Endodermal cell (in vitro differentiated cells): ENCODE results near the gene THADA. TPM values are rescaled to one million over a fixed set of nuclear protein-coding genes. Genes with fewer than 3 reads are reported as not detected.

Source experiments
- DNase-seq: peaks from one replicate; pipeline ENCODE4 v3.0.0-alpha.2; 2017
- H3K27ac ChIP-seq: 2 replicates; pipeline ENCODE4 v1.5.1; 2013; ENCODE audit warnings: mild to moderate bottlenecking, low read depth, low read length, moderate library complexity
- H3K27me3 ChIP-seq: 2 replicates; pipeline ENCODE4 v1.6.1; 2013; ENCODE audit warnings: mild to moderate bottlenecking, low read length, moderate library complexity; ENCODE audit not compliant: insufficient read depth, control insufficient read depth, poor library complexity, severe bottlenecking
- H3K36me3 ChIP-seq: 2 replicates; pipeline ENCODE4 v1.7.0; 2013; ENCODE audit warnings: mild to moderate bottlenecking, low read length, moderate library complexity; ENCODE audit not compliant: control insufficient read depth, insufficient read depth
- H3K4me1 ChIP-seq: one replicate; pipeline ENCODE4 v1.7.0; 2013; ENCODE audit warnings: low read length; ENCODE audit not compliant: control insufficient read depth, insufficient read depth
- H3K4me3 ChIP-seq: 2 replicates; pipeline ENCODE4 v1.5.1; 2013; ENCODE audit warnings: mild to moderate bottlenecking, low read length, moderate library complexity
- H3K9ac ChIP-seq: 2 replicates; pipeline ENCODE4 v1.6.1; 2013; ENCODE audit warnings: mild to moderate bottlenecking, low read length, moderate library complexity; ENCODE audit not compliant: poor library complexity, severe bottlenecking; ENCODE audit errors: extremely low read depth
- H3K9me3 ChIP-seq: 2 replicates; pipeline ENCODE4 v1.6.1; 2013; ENCODE audit warnings: mild to moderate bottlenecking, low read length, moderate library complexity; ENCODE audit not compliant: control insufficient read depth
- H3K27ac Mint-ChIP-seq: 2 replicates; pipeline ENCODE4 v1.8.0; 2020; ENCODE audit warnings: mixed read lengths
- H3K27me3 Mint-ChIP-seq: 2 replicates; pipeline ENCODE4 v1.8.0; 2021; ENCODE audit warnings: mild to moderate bottlenecking, mixed read lengths; ENCODE audit not compliant: insufficient read depth
- H3K36me3 Mint-ChIP-seq: 2 replicates; pipeline ENCODE4 v1.8.0; 2020; ENCODE audit warnings: low read depth, mixed read lengths
- H3K4me1 Mint-ChIP-seq: 2 replicates; pipeline ENCODE4 v1.8.0; 2020; ENCODE audit warnings: mixed read lengths
- H3K4me3 Mint-ChIP-seq: 2 replicates; pipeline ENCODE4 v1.8.0; 2020; ENCODE audit warnings: mild to moderate bottlenecking, moderate library complexity, mixed read lengths
- H3K9me3 Mint-ChIP-seq: 2 replicates; pipeline ENCODE4 v1.8.0; 2020; ENCODE audit warnings: mild to moderate bottlenecking, mixed read lengths
- WGBS, 2 experiments: methylation state at CpG; one replicate each; pipeline versions ENCODE4 v1.1.5 to v1.1.7; 2013; ENCODE audit warnings: missing lambda C conversion rate in 2 of 2, mixed read lengths in 1 of 2; ENCODE audit not compliant: insufficient coverage in 1 of 2, insufficient read length in 1 of 2; 5-methylcytosine and 5-hydroxymethylcytosine counted together
- total RNA-seq, 2 donors: library from RNA; stranded (reverse); fragmentation: NEBNext Ultra II Directional in 1 of 2; extraction: Animal tissue kit (Norgen Biotek cat#: 25700) in 1 of 2; gene quantifications; 2 replicates in 1 of 2; 3 replicates in 1 of 2; pipeline ENCODE4 v1.2.1, GENCODE V29; 2021
- TF ChIP-seq, protein P1 (sequence below): fragments of 200-600 bp; sonication (generic); conservative IDR thresholded peaks from 2 replicates; pipeline ENCODE4 v1.5.0; 2021; ENCODE audit warnings: antibody characterized with exemption, mild to moderate bottlenecking

Gene THADA
- total RNA-seq, 2 donors from 2014 or later, result 32.8 to 35.0 TPM

DNA sequence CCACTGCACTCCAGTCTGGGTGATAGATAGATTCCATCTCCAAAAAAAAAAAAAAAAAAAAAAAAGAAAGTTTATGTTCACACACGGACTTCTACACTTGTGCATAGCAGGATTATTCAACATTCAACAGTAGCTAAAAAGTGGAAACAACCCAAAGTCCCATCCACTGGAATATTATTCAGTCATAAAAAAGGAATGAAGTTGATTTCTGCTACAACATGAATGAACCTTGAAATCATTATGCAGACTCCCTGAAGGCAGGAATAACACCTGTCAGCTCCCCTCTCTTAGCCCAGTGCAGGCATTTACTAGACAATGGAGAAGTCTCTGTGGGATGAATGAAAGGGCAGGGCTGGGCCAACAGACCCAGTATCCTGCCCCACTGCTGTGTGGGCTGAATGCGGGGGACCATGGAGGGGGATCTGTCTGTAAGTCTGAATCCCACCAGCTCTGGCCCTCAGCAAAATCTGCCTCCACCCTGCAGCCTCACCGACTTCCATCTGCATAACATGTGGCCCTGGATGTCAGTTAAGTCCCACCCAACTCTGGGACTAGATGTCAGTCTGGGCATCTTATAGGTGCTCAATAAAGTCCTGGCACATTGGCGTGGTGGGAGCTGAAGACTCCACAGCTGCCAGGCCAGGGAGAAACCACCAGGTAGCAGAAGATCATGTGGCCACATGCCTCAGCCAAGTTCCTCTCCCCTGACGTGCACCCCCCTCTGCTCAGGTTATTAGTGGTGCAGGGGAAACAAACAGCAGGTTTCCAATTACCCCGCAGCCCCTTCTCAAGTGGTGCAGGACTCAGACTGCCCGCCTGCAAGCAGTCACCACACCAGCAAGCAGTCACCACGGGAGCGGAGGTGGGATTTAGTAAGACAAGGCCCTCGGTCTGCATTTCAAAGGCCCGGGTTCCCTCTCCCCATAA, 378.3 kb downstream of the THADA start:
- no peaks in the 10 kb centered on the region for H3K36me3 Mint-ChIP-seq
- peak overlapping the region; percentile 94 for H3K27ac Mint-ChIP-seq
- peak overlapping the region; percentile 87 for H3K4me3 Mint-ChIP-seq
- Histone ChIP-seq H3K4me3 (no peak overlapping the region), H3K27ac (peak overlapping the region; percentile 50), H3K27me3 (no peaks in the 10 kb centered on the region), H3K36me3 (peaks cover 5% of the 10 kb centered on the region), H3K9me3 (no peaks in the 10 kb centered on the region), H3K9ac (peak overlapping the region; percentile 41), H3K4me1 (peaks cover 25% of the 10 kb centered on the region)
- peaks cover 57% of the 10 kb centered on the region for H3K4me1 Mint-ChIP-seq
- TF ChIP-seq, protein P1, sequence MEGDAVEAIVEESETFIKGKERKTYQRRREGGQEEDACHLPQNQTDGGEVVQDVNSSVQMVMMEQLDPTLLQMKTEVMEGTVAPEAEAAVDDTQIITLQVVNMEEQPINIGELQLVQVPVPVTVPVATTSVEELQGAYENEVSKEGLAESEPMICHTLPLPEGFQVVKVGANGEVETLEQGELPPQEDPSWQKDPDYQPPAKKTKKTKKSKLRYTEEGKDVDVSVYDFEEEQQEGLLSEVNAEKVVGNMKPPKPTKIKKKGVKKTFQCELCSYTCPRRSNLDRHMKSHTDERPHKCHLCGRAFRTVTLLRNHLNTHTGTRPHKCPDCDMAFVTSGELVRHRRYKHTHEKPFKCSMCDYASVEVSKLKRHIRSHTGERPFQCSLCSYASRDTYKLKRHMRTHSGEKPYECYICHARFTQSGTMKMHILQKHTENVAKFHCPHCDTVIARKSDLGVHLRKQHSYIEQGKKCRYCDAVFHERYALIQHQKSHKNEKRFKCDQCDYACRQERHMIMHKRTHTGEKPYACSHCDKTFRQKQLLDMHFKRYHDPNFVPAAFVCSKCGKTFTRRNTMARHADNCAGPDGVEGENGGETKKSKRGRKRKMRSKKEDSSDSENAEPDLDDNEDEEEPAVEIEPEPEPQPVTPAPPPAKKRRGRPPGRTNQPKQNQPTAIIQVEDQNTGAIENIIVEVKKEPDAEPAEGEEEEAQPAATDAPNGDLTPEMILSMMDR, result no peak
- WGBS, 2 experiments, result 31 to 32% methylated on average over 8 to 11 of the region's 11 CpGs
- no peaks in the 10 kb centered on the region for H3K27me3 Mint-ChIP-seq
- no peaks in the 10 kb centered on the region for H3K9me3 Mint-ChIP-seq
- peak; percentile 96 for DNase-seq

DNA sequence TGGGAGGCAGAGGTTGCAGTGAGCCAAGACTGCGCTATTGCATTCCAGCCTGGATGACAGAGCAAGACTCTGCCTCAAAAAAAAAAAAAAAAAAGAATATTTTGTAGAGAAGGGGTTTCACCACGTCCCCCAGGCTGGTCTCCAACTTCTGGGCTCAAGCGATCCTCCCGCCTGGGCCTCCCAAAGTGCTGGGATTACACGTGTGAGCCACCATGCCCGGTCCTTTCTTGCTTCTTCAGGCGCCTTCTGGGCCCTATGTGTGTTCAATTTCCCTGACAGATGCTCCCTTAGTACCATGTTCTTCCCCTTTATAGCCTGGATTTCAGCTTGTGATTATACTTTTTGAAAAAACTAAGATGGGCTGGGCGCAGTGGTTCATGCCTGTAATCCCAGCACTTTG, 379.2 kb downstream of the THADA start:
- no peak for DNase-seq
- Mint-ChIP-seq H3K27ac (peak overlapping the region; percentile 39), H3K4me1 (peaks cover 48% of the 10 kb centered on the region), H3K4me3 (no peak overlapping the region), H3K27me3 (no peaks in the 10 kb centered on the region), H3K36me3 (no peaks in the 10 kb centered on the region), H3K9me3 (no peaks in the 10 kb centered on the region)
- Histone ChIP-seq H3K9me3 (no peaks in the 10 kb centered on the region), H3K9ac (no peak overlapping the region), H3K4me1 (peaks cover 24% of the 10 kb centered on the region), H3K36me3 (no peaks in the 10 kb centered on the region), H3K27me3 (no peaks in the 10 kb centered on the region), H3K27ac (no peak overlapping the region), H3K4me3 (no peak overlapping the region)
- 87 to 90% methylated on average over 7 of the region's 8 CpGs for WGBS, 2 experiments
- TF ChIP-seq, protein P1, result no peak

DNA sequence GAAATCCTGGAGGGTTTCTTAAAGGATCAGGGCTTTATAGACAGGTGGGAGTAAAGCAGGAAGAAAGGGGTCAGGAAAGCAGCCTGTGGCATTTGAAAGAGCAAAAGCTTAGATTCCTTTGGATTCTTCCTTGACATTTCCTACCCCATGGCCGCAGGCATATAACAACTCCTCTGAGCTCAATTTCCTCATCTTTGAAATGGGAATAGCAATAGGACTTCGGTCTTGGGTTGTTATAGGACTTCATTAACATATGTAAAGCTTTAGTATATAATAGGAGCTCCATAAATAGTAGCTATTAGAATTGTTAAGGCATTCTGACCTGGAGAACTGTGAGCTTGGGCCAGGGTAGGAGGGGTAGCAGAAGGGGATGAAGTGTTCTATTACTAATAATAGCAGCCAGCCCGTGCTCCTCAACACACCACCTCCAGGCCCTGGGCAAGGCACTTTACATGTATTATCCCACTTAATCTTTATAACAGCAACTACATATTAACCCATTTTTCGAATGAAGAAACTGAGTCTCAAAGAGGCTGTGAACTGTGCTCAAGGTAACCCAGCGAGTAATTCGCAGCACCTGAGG, 380.1 kb downstream of the THADA start:
- Mint-ChIP-seq H3K27ac (no peak overlapping the region), H3K4me3 (no peak overlapping the region), H3K9me3 (no peaks in the 10 kb centered on the region), H3K27me3 (no peaks in the 10 kb centered on the region), H3K36me3 (no peaks in the 10 kb centered on the region), H3K4me1 (peaks cover 41% of the 10 kb centered on the region)
- no peak overlapping the region for H3K4me3 ChIP-seq
- peaks cover 17% of the 10 kb centered on the region for H3K4me1 ChIP-seq
- DNase-seq, result no peak
- 75% methylated on average over 4 to 6 of the region's 6 CpGs for WGBS, 2 experiments
- TF ChIP-seq, protein P1, result no peak
- H3K9me3 ChIP-seq, result no peaks in the 10 kb centered on the region
- no peaks in the 10 kb centered on the region for H3K27me3 ChIP-seq
- no peak overlapping the region for H3K27ac ChIP-seq
- H3K9ac ChIP-seq, result no peak overlapping the region
- H3K36me3 ChIP-seq, result no peaks in the 10 kb centered on the region
